ENCODE results near the gene TMED1.

DNA sequence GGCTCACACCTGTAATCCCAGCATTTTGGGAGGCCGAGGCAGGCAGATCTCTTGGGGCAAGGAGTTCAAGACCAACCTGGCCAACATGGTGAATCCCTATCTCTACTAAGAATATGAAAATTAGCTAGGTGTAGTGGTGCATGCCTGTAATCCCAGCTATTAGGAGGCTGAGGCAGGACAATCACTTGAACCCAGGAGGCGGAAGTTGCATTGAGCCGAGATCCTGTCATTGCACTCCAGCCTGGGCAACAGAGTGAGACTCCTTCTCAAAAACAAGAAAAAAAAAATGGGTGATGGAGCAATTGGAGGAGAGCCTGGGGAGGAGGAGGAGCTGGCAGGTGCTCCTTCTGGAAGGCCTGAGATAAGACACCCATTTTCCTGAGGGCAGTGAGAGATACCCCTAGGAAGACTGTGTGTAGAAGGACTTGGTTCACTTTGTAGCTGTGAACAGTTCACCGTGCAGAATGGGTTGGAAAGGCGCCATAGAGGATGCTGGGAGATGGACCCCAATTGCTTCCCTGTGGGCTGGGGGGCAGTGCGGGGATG, 26.6 kb upstream of the TMED1 start:
- no peak for TF ChIP-seq FOS (IDR thresholded peaks at IDR 0.05; ENCODE audit: borderline replicate concordance, insufficient read depth, low read length)
- TF ChIP-seq, protein P1, sequence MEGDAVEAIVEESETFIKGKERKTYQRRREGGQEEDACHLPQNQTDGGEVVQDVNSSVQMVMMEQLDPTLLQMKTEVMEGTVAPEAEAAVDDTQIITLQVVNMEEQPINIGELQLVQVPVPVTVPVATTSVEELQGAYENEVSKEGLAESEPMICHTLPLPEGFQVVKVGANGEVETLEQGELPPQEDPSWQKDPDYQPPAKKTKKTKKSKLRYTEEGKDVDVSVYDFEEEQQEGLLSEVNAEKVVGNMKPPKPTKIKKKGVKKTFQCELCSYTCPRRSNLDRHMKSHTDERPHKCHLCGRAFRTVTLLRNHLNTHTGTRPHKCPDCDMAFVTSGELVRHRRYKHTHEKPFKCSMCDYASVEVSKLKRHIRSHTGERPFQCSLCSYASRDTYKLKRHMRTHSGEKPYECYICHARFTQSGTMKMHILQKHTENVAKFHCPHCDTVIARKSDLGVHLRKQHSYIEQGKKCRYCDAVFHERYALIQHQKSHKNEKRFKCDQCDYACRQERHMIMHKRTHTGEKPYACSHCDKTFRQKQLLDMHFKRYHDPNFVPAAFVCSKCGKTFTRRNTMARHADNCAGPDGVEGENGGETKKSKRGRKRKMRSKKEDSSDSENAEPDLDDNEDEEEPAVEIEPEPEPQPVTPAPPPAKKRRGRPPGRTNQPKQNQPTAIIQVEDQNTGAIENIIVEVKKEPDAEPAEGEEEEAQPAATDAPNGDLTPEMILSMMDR (IDR thresholded peaks at IDR 0.05; ENCODE audit: extremely low read depth in 1 of 2, insufficient read depth in 1 of 2, low read depth in 1 of 2, low read length in 2 of 2): no peak
- TF ChIP-seq, protein P2, sequence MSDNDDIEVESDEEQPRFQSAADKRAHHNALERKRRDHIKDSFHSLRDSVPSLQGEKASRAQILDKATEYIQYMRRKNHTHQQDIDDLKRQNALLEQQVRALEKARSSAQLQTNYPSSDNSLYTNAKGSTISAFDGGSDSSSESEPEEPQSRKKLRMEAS (IDR thresholded peaks at IDR 0.05; ENCODE audit: insufficient read depth, insufficient read length): no peak
- TF ChIP-seq EZH2 (IDR thresholded peaks at IDR 0.05; ENCODE audit: borderline replicate concordance, low read depth, low read length, severe bottlenecking): no peak
- TF ChIP-seq POLR2A (IDR thresholded peaks at IDR 0.05; ENCODE audit: low read depth, low read length): no peak
- no peak for TF ChIP-seq POLR2AphosphoS5 (IDR thresholded peaks at IDR 0.05; ENCODE audit: insufficient read depth, low read depth, low read length)

Measured in endothelial cell of umbilical vein (primary cell).